Neutrophil (primary cell): Measurements from ENCODE around the gene WNK1.
"Not testable (repeated sequence)": the region's sequence is repeated elsewhere in the genome, so short reads cannot be mapped to it uniquely, and the experiment has no call there.

Experiments
- H3K27ac ChIP-seq: fragments of 200-600 bp; sonication (generic); 2 replicates; pipeline ENCODE4 v1.5.1; 2016; ENCODE audit warnings: mild to moderate bottlenecking, moderate library complexity
- H3K27me3 ChIP-seq: fragments of 200-600 bp; sonication (generic); 2 replicates; pipeline ENCODE4 v1.6.0; 2016; ENCODE audit warnings: mild to moderate bottlenecking
- H3K36me3 ChIP-seq: fragments of 200-600 bp; sonication (generic); 2 replicates; pipeline ENCODE4 v1.5.1; 2017
- H3K4me1 ChIP-seq, 2 experiments: fragments of 200-600 bp in 1 of 2; sonication (generic) in 1 of 2; 1 replicate in 1 of 2; 2 replicates in 1 of 2; pipeline versions ENCODE4 v1.5.1 to v1.6.1; 2013 to 2016; ENCODE audit warnings: low read depth in 1 of 2, low read length in 1 of 2, mild to moderate bottlenecking in 1 of 2, moderate library complexity in 1 of 2; ENCODE audit not compliant: control insufficient read depth in 1 of 2, insufficient read depth in 1 of 2
- H3K4me3 ChIP-seq, 2 experiments: fragments of 200-600 bp in 1 of 2; sonication (generic) in 1 of 2; 1 replicate in 1 of 2; 2 replicates in 1 of 2; pipeline ENCODE4 v1.5.1; 2013 to 2016; ENCODE audit warnings: low read depth in 1 of 2, low read length in 1 of 2, mild to moderate bottlenecking in 1 of 2, moderate library complexity in 1 of 2
- H3K9me3 ChIP-seq: fragments of 200-600 bp; sonication (generic); 2 replicates; pipeline ENCODE4 v1.5.1; 2016
- TF ChIP-seq, protein P1 (sequence below): fragments of 200-600 bp; sonication (generic); IDR thresholded peaks from 2 replicates; pipeline ENCODE4 v1.5.1; 2016; ENCODE audit warnings: antibody characterized with exemption

Gene WNK1

DNA sequence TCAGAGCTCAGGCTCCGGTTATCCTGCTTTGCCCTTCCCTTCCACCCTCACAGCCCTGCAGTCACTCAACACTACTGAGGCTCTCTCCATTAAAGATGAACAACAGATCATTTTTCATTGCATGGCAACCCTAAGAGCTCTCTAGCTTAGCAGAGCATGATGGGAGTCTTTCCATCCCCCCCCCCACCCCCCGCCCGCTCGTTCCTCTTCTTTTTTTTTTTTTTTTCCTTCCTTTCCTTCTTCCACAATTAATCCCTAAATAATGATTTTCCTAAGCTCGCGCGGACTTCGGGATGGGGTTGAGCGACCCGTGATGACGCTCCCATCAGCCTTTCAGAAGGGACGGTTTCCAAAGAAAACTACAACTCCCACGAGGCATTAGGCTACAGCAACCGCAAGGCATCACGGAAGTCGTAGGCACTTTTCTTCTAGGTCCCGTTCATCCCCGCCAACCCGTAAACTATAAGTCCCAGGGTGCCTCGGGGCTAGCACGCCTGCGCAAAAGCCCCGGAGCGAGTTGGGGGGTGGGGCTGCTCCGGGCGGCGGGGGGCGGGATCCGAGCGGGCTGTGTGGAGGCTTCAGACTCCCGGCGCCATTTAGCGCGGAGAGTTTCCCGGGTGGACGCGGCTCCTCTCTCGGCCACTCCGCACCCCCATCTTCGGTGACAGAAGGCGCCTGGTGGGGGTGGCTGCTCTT lies at the start of gene WNK1:
Gene WNK1, plus strand, starts transcription at position 581 of the 696 bp plus-strand sequence. CDS start 987 bp downstream, outside the sequence.
- Histone ChIP-seq H3K27ac (peak within 1 kb of the TSS; percentile 97), H3K4me1 (peaks cover 44 to 53% of the 10 kb centered on the region in 2 experiments), H3K9me3 (no peaks in the 10 kb centered on the region), H3K4me3 (peak within 1 kb of the TSS; percentile 95 to 98), H3K27me3 (no peaks in the 10 kb centered on the region), H3K36me3 (no peaks in the 10 kb centered on the region)
- TF ChIP-seq, protein P1, sequence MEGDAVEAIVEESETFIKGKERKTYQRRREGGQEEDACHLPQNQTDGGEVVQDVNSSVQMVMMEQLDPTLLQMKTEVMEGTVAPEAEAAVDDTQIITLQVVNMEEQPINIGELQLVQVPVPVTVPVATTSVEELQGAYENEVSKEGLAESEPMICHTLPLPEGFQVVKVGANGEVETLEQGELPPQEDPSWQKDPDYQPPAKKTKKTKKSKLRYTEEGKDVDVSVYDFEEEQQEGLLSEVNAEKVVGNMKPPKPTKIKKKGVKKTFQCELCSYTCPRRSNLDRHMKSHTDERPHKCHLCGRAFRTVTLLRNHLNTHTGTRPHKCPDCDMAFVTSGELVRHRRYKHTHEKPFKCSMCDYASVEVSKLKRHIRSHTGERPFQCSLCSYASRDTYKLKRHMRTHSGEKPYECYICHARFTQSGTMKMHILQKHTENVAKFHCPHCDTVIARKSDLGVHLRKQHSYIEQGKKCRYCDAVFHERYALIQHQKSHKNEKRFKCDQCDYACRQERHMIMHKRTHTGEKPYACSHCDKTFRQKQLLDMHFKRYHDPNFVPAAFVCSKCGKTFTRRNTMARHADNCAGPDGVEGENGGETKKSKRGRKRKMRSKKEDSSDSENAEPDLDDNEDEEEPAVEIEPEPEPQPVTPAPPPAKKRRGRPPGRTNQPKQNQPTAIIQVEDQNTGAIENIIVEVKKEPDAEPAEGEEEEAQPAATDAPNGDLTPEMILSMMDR = no peak

DNA sequence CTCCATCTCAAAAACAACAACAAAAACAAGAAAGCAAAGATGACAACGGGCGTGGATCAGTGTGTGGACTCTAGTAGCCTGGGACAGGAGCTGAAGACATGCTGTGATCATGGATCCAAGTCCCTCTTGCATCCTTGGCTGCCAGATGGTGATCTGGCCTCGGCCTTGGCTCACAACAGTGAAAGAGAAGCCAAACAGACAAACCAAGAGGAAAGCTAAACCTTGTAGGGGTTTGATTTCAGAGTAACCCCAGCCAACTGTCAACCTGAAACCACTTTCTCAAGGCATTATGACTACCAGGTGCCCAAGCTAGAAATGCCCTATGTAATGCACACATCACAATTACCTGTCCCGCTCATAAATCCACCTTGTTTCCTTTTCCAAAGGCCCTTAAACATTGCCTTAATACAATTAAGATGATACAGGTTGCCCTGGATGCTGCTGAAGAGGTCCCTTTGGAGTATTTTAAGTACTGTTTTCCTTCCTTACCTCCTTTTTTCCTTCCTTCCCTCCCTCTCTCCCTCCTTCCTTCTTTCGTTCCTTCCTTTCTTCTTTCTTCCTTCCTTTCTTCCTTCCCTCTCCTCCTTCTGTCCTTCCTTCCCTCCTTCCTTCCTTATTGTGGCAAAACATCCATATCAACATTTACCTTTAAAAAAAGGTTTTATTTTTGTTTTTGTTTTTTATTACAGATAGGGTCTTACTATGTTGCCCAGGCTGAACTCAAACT lies 47.7 kb upstream of the WNK1 start:
- Histone ChIP-seq H3K27ac (no peak overlapping the region), H3K9me3 (no peaks in the 10 kb centered on the region), H3K4me3 (no peak overlapping the region), H3K4me1 (peaks cover 6 to 10% of the 10 kb centered on the region in 2 experiments), H3K36me3 (no peaks in the 10 kb centered on the region), H3K27me3 (no peaks in the 10 kb centered on the region)
- TF ChIP-seq, protein P1 = no peak

DNA sequence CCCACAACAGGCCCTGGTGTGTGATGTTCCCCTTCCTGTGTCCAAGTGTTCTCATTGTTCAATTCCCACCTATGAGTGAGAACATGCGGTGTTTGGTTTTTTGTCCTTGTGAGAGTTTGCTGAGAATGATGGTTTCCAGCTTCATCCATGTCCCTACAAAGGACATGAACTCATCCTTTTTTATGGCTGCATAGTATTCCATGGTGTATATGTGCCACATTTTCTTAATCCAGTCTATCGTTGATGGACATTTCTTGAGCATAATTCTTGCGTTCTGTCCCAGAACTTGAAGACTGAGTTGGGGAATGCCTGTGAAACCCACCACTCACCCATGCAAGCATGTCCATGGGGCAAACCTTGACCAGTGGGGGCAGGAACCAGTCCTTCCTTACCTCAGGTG lies 44.3 kb upstream of the WNK1 start:
- H3K4me3 ChIP-seq, H3K4me1 ChIP-seq, H3K27me3 ChIP-seq, H3K27ac ChIP-seq, H3K36me3 ChIP-seq, H3K9me3 ChIP-seq: not testable (repeated sequence)

DNA sequence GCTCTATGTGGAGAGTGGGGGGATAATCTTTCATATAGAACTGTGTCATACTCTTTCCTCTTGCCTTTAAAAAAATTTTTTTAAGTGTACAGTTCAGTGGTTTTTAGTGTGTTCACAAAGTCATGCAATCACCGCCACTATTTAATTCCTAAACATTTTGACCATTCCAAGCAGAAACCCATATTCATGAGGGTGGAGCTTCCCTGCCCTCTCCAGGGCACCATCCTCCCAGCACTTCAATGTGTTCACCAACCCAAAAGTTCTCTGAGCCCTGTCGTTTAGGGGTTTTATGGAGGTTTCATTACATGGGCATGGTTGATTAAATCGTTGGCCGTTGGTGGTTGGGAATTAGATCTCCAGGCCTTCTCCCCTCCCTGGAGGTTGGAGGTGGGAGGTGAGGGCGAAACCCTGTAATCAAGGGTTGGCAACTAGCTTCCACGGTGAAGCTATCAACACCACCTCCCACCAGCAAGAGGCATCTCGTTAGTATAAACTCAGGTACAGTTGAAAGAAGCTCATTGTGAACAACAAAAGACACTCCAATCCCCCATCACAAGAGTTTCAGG lies 42.8 kb upstream of the WNK1 start:
- Histone ChIP-seq H3K27ac (no peak overlapping the region), H3K4me3 (no peak overlapping the region), H3K27me3 (no peaks in the 10 kb centered on the region), H3K36me3 (no peaks in the 10 kb centered on the region), H3K9me3 (no peaks in the 10 kb centered on the region), H3K4me1 (no peaks in the 10 kb centered on the region)
- TF ChIP-seq, protein P1 = no peak

DNA sequence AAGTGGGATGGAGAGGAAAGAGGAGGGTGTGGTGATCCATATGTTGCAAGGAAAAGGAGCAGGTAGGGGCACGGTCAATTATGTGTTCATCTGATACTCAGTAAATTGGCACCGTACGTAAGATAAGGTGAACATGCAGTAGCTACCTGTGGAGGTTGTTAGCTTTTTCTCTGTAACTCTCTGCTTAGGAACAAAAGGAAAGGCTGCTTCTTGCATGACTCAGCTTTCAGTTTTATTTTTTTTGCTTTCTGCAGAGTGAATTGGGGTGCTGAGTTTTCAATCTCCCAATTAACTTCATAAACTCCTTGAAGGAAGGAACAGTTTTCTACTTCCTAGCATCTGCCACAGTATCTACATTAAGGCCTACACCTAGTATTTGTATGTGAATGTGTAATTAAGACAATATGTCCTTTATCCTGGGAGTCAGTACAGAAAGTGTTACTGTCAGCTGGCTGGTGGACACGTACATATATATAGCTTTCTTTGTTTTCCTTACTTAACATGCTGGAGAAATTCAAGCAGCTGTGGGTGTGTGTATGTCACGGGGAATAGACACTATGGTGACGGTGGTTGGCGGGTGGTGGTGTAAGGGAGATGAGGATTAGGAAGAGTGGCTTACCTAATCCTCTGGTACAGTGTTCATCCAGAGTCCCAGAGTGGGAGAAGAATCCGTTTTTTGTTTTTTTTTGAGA lies 40.1 kb upstream of the WNK1 start:
- TF ChIP-seq, protein P1 = no peak
- H3K36me3 ChIP-seq = no peaks in the 10 kb centered on the region
- H3K27ac ChIP-seq = no peak overlapping the region
- no peaks in the 10 kb centered on the region for H3K27me3 ChIP-seq
- H3K9me3 ChIP-seq = no peaks in the 10 kb centered on the region
- no peak overlapping the region for H3K4me3 ChIP-seq
- H3K4me1 ChIP-seq = no peaks in the 10 kb centered on the region
